Measurements from ENCODE around the gene LAMA2. TPM values are rescaled to one million over a fixed set of nuclear protein-coding genes. Genes with fewer than 3 reads are reported as not detected.

Gene LAMA2
- total RNA-seq, 1 experiment from 2014 or later = 4.2 TPM

DNA sequence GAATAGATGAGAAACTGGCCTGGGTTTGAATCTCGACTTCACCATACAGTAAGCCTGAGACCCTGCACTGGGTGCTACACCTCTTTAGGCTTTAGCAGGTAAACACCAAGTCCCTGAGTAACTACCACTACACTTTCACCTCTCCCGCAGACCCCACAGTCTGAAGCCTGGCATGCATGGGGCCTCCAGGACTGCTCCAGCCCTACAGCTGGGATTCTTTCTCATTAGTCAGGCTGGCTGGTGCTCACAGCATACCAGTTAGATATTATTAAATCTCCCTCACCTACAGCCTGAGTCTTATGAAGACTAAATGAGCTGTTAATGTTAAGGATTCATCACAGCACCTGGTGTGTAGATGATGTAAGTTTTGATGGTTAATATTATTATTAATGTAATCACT is 438.4 kb downstream of the LAMA2 start:
- Histone ChIP-seq H2AK5ac (ENCODE audit: insufficient read length, low read length) (no peak overlapping the region), H3K14ac (ENCODE audit: insufficient read depth, low read length) (no peak overlapping the region), H2BK120ac (ENCODE audit: low read depth, low read length, poor library complexity, severe bottlenecking) (no peak overlapping the region), H3K4me1 (ENCODE audit: insufficient read depth, low read length) (peaks cover 3% of the 10 kb centered on the region; the same call in 1 of the 2 replicates), H3K18ac (ENCODE audit: insufficient read length, low read depth, low read length) (no peak overlapping the region), H4K20me1 (ENCODE audit: control insufficient read depth, insufficient read depth, insufficient read length) (no peaks in the 10 kb centered on the region), H3K9ac (ENCODE audit: extremely low read depth, insufficient read length, low read length) (no peak overlapping the region), H2BK12ac (ENCODE audit: insufficient read length, low read depth, low read length) (no peak overlapping the region), H3K56ac (ENCODE audit: insufficient read length, low read depth, low read length) (no peak overlapping the region), H3K79me1 (ENCODE audit: insufficient read depth, low read depth, low read length, poor library complexity, severe bottlenecking) (no peaks in the 10 kb centered on the region), H4K8ac (replicated peaks; ENCODE audit: insufficient read length, low read depth, low read length) (no peak overlapping the region), H2BK5ac (ENCODE audit: insufficient read length, low read length) (no peak overlapping the region), H4K5ac (ENCODE audit: insufficient read length, low read depth, low read length) (no peak overlapping the region), H2BK15ac (ENCODE audit: low read depth, low read length) (no peak overlapping the region), H3K79me2 (ENCODE audit: insufficient read depth, low read length) (no peaks in the 10 kb centered on the region), H3K23ac (ENCODE audit: insufficient read length, low read depth, low read length) (no peak overlapping the region), H3T11ph (ENCODE audit: low read length) (no peak overlapping the region), H3K27me3 (ENCODE audit: insufficient read depth, low read length) (no peaks in the 10 kb centered on the region), H3K4ac (ENCODE audit: low read depth, low read length) (no peak overlapping the region), H2AFZ (ENCODE audit: low read length) (no peak overlapping the region), H2BK20ac (ENCODE audit: low read depth, low read length, poor library complexity, severe bottlenecking) (no peak overlapping the region), H4K91ac (ENCODE audit: insufficient read length, low read depth, low read length) (no peak overlapping the region), H3K27ac (ENCODE audit: insufficient read length, low read depth, low read length) (no peak overlapping the region), H3K23me2 (ENCODE audit: insufficient read length, low read depth, low read length, poor library complexity, severe bottlenecking) (no peaks in the 10 kb centered on the region), H3K9me3 (ENCODE audit: control insufficient read depth, low read depth, low read length) (no peaks in the 10 kb centered on the region), H3K4me2 (ENCODE audit: insufficient read depth, insufficient read length, low read length) (no peak overlapping the region)
- no peak for DNase-seq
- no peaks in the 10 kb centered on the region for H3K9me3 Mint-ChIP-seq
- peak overlapping the region in 2 of 3 experiments; percentile 66 to 79; a peak in 3 of 7 replicates for H3K27ac Mint-ChIP-seq
- TF ChIP-seq, protein P1, sequence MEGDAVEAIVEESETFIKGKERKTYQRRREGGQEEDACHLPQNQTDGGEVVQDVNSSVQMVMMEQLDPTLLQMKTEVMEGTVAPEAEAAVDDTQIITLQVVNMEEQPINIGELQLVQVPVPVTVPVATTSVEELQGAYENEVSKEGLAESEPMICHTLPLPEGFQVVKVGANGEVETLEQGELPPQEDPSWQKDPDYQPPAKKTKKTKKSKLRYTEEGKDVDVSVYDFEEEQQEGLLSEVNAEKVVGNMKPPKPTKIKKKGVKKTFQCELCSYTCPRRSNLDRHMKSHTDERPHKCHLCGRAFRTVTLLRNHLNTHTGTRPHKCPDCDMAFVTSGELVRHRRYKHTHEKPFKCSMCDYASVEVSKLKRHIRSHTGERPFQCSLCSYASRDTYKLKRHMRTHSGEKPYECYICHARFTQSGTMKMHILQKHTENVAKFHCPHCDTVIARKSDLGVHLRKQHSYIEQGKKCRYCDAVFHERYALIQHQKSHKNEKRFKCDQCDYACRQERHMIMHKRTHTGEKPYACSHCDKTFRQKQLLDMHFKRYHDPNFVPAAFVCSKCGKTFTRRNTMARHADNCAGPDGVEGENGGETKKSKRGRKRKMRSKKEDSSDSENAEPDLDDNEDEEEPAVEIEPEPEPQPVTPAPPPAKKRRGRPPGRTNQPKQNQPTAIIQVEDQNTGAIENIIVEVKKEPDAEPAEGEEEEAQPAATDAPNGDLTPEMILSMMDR (conservative IDR thresholded peaks at IDR 0.05) = no peak
- no peaks in the 10 kb centered on the region for H3K27me3 Mint-ChIP-seq (ENCODE audit: low read depth)
- no peak overlapping the region for H3K4me3 Mint-ChIP-seq
- peaks cover 37 to 39% of the 10 kb centered on the region in 2 experiments for H3K4me1 Mint-ChIP-seq
- no CpG with 5 or more reads among the region's 2 CpGs for WGBS (ENCODE audit: extremely low coverage, insufficient read length, low lambda C conversion rate)
- no peaks in the 10 kb centered on the region; a peak in 1 of 7 replicates for H3K36me3 Mint-ChIP-seq (ENCODE audit: insufficient read depth in 1 of 3, low read depth in 3 of 3)
